ENCODE results near the gene TPSAB1. TPM values are rescaled to one million over a fixed set of nuclear protein-coding genes. Genes with fewer than 3 reads are reported as not detected.

TPSAB1 gene
- total RNA-seq, 1 experiment from 2014 or later = not detected

GRCh38 chr16:1291576-1291974 lies 51.1 kb downstream of the TPSAB1 start:
- Histone ChIP-seq H3K9me3 (ENCODE audit: control insufficient read depth, insufficient read depth, low read depth, low read length) (no peaks in the 10 kb centered on the region), H3K27ac (ENCODE audit: low read length) (peak overlapping the region; percentile 31; the same call in 1 of the 2 replicates), H3K4me3 (ENCODE audit: low read depth in 2 of 2, low read length in 2 of 2) (no peak overlapping the region), H3K27me3 (ENCODE audit: control insufficient read depth, insufficient read depth, low read length) (no peaks in the 10 kb centered on the region), H3K4me1 (ENCODE audit: control insufficient read depth, insufficient read depth, low read length) (peaks cover 12% of the 10 kb centered on the region), H3K36me3 (ENCODE audit: control insufficient read depth, insufficient read depth, low read length) (no peaks in the 10 kb centered on the region)
- in situ Hi-C loops (cut with HindIII; ENCODE audit: low pct_unique_long_range_greater_than_20kb, low sequenced_read_pairs) = no loop called here
- ATAC-seq (peak; percentile 26), DNase-seq (ENCODE audit: low read depth, low spot score) (no peak)
- CTCF ChIA-PET = no interaction called here
- intact Hi-C loops (cut with micrococcal nuclease; ENCODE audit: unreplicated experiment) = no loop called here
- no TSS peak for BruUV-seq (replicated peaks)
- POLR2A ChIA-PET = no interaction called here
- TF ChIP-seq SIN3A (IDR thresholded peaks at IDR 0.05; ENCODE audit: borderline replicate concordance, insufficient read depth, low read depth, low read length) (no peak), POLR2AphosphoS5 (IDR thresholded peaks at IDR 0.05; ENCODE audit: low read depth, low read length) (no peak), TCF7L2 (IDR thresholded peaks at IDR 0.05; ENCODE audit: low read depth, low read length) (no peak), CTCF (IDR thresholded peaks at IDR 0.05) (no peak), REST (IDR thresholded peaks at IDR 0.05; ENCODE audit: insufficient read depth in 1 of 2, low read depth in 2 of 2, low read length in 1 of 2) (no peak)

Other genes with a start within 250 kb of the TPSAB1 start
- gene SSTR5, start 168.0 kb upstream of the TPSAB1 start, total RNA-seq (2021; ENCODE audit: unreplicated experiment) = 2.8 TPM
- gene C1QTNF8, start 144.5 kb upstream of the TPSAB1 start, total RNA-seq (2021; ENCODE audit: unreplicated experiment) = 0.39 TPM
- 31.1 TPM for gene CACNA1H, start 87.6 kb upstream of the TPSAB1 start, total RNA-seq (2021; ENCODE audit: unreplicated experiment)
- 4.6 TPM for gene TPSG1, start 15.4 kb upstream of the TPSAB1 start, total RNA-seq (2021; ENCODE audit: unreplicated experiment)
- gene TPSB2, start 10.5 kb upstream of the TPSAB1 start, total RNA-seq (2021; ENCODE audit: unreplicated experiment) = 0.57 TPM
- 0.26 TPM for gene TPSD1, start 15.4 kb downstream of the TPSAB1 start, total RNA-seq (2021; ENCODE audit: unreplicated experiment)
- 198 TPM for gene UBE2I, start 68.9 kb downstream of the TPSAB1 start, total RNA-seq (2021; ENCODE audit: unreplicated experiment)
- gene BAIAP3, start 92.9 kb downstream of the TPSAB1 start, total RNA-seq (2021; ENCODE audit: unreplicated experiment) = 9.4 TPM
- gene TSR3, start 111.2 kb downstream of the TPSAB1 start, total RNA-seq (2021; ENCODE audit: unreplicated experiment) = 89.7 TPM
- 62.5 TPM for gene GNPTG, start 111.2 kb downstream of the TPSAB1 start, total RNA-seq (2021; ENCODE audit: unreplicated experiment)
- 26.6 TPM for gene UNKL, start 174.0 kb downstream of the TPSAB1 start, total RNA-seq (2021; ENCODE audit: unreplicated experiment)
- gene UQCC4, start 180.0 kb downstream of the TPSAB1 start, total RNA-seq (2021; ENCODE audit: unreplicated experiment) = 18.1 TPM
- not detected for gene PERCC1, start 190.4 kb downstream of the TPSAB1 start, total RNA-seq (2021; ENCODE audit: unreplicated experiment)
- gene CCDC154, start 203.9 kb downstream of the TPSAB1 start, total RNA-seq (2021; ENCODE audit: unreplicated experiment) = 2.0 TPM
- gene CLCN7, start 234.3 kb downstream of the TPSAB1 start, total RNA-seq (2021; ENCODE audit: unreplicated experiment) = 179 TPM
- gene PTX4, start 248.2 kb downstream of the TPSAB1 start, total RNA-seq (2021; ENCODE audit: unreplicated experiment) = not detected